GM10847 (cell line): ENCODE data around the gene SPATA31D4.
"Not testable (repeated sequence)": the region's sequence is repeated elsewhere in the genome, so short reads cannot be mapped to it uniquely, and the experiment has no call there.

Experiments used
- POLR2A ChIP-seq: IDR thresholded peaks from 2 replicates; pipeline ENCODE4 v1.6.1; 2011; ENCODE audit not compliant: insufficient read length; ENCODE audit errors: extremely low read depth

Gene SPATA31D4

DNA sequence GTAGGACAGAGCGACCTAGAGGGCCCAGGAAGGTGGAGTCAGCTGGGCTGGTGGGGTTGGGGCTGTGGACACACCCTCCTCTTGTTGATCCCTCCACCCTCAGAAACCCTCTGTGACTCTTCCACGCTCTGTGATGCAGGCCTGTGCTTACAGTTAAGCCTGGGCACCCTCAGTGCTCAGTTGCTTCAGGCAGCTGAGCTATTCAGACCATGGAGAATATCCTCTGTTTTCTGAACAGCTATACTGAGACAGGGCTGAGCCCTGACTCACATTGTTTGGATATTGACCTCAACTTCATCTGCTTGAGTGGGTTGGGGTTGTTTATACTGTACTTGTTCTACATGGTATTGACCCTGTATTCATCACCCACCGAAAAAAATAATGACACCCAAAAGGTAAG lies at the start of gene SPATA31D4:
Gene SPATA31D4, plus strand, starts transcription at position 124 of the 400 bp plus-strand sequence. Its CDS starts 86 bp downstream, at position 210.
- TF ChIP-seq POLR2A, result not testable (repeated sequence)

DNA sequence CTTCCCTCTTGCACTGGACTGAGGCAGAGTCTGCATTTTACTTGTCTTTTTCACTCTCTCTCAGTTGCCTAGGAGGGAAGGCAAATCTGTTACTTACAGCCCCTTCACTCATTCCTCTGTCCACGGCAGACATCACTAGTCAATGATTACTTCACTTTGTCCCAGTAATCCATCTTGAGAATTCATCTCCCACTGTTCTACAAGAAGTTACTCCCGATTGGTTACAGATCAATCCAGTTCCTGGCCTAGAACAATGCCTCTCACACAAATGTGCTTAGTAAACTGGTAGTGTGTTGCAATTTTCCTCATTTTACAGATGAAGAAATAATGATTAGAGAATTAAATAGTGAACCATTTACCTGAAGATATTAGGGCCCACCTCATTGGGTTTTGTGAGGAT lies 49.7 kb upstream of the SPATA31D4 start:
- TF ChIP-seq POLR2A, result no peak

GRCh38 chr9:81879501-81879916 lies 48.7 kb upstream of the SPATA31D4 start:
- no peak for TF ChIP-seq POLR2A

DNA sequence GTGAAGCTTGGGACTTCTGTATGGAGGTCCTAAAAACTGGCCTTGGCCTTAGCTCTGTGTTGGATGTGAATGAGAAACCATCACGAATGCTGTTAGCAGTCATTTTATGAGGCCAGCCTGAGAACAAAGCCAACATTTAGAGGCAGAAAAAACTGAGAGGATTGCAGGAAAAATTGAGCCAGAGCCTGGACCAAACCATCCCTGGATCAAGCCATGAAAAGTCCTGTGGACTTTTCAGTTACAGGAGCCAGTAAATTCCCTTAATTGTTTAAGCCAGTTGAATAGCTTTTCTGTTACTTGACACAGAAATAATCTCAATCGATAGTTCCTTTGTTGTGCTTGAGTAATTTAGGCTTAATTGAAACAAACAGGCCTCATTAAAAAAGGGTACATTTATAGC lies 42.6 kb upstream of the SPATA31D4 start:
- TF ChIP-seq POLR2A, result no peak

DNA sequence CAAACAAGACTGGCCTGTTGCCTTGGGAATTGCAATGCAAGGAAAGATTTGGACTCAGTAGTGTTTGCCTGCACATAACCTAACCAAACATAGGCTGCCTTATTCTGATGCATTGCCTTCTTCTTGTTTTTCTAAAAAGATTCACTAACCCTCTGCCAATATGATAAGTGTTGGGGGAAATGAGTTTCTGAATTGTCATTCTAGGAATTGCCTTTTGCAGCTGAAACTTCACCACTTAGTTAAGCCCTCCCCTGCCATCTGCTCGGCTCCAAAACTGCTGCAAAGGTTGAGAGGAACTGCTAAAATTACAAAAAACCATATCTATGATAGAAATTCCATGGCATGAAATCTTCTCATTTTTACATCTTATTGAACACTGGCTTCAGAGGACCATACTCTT lies 41.6 kb upstream of the SPATA31D4 start:
- TF ChIP-seq POLR2A, result no peak

GRCh38 chr9:81890104-81890503 lies 38.1 kb upstream of the SPATA31D4 start:
- TF ChIP-seq POLR2A, result no peak

DNA sequence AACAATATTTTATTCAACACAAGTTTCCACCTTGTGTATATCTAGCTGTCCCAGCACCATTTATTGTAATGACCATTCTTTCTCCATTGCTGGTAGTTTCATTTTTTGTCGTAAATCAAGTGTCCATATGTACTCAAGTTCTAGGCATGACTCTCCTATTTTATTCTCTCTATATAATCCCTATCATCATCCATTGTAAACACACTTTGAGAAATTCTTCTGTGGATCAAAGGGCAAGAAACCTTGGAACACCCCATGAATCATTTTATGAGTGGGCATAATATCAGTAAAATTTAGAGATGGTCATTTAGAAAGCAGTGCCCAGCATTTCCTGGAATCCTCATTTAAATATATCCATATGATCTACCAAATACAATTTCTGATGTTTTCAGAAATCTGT lies 35.8 kb upstream of the SPATA31D4 start:
- no peak for TF ChIP-seq POLR2A

GRCh38 chr9:81893929-81894328 lies 34.3 kb upstream of the SPATA31D4 start:
- no peak for TF ChIP-seq POLR2A

DNA sequence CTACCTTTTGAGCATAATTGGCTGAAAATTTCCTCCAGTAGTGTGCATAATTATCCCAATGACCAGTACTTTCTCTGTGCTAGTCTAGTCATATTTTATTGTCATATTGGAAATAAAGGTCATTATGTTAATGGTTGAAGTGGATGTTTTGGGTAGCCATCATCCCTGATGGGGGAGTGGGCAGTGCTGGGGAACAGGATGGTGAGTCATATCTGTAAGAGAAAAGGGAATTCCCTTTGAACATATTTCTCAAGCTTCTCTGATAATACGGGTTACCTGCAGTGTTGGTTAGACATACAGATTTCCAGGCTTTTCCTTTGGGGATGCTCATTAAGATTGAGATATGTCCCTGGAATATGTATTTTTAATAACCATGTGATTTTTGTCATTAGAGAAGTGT lies 33.3 kb upstream of the SPATA31D4 start:
- TF ChIP-seq POLR2A, result no peak

DNA sequence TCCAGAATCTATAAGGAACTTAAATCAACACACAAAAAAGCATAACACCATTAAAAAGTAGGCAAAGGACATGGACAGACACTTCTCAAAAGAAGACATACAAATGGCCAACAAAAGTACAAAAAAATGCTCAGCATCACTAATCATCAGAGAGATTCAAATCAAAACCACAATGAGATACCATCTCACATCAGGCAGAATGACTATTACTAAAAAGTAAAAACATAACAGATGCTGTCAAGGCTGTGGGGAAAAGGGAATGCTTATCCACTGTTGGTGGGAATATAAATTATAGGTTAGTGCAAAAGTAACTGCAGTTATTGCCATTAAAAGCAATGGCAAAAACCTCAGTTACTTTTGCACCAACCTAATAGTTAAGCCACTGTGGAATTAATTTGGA lies 32.2 kb upstream of the SPATA31D4 start:
- TF ChIP-seq POLR2A, result no peak

GRCh38 chr9:81898851-81899250 lies 29.4 kb upstream of the SPATA31D4 start:
- no peak for TF ChIP-seq POLR2A

DNA sequence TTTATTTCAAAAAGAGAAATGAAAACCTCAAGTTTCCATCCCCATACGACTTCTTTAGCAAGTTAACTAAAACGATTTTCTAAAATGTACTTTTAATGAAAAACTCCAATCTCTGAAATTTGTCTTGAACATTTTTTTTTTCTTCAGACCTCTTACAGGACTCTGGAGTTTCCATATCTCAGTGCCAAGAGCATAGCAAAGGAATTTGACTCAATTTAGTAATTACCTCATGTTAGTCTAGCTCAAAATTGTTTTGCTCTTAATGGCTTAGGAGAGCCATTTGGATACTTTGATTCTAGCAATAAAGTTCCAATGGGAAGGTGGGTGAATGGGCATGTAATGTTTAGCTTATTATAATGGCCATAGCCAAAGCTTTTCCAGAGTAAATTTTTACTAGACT lies 26.0 kb upstream of the SPATA31D4 start:
- no peak for TF ChIP-seq POLR2A

GRCh38 chr9:81902626-81903025 lies 25.6 kb upstream of the SPATA31D4 start:
- no peak for TF ChIP-seq POLR2A

GRCh38 chr9:81906671-81907070 lies 21.6 kb upstream of the SPATA31D4 start:
- no peak for TF ChIP-seq POLR2A

DNA sequence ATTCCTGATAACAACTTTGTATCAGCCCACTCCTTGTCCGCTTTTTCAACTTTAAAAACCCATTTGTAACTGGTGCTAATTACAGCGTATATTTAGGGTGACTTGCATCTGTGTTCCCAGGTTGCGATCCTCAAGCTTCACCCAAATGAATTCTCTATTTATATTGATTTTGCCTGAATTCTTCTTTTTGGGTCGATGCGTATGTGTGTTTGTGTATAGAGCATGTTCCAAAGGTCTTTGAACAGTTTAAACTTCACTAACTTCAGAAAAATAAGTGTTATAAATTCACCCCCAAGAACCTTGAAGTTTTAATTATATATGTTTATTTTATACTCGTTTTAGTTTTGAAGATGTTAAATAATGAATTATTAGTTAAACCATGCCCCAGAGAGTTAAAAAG lies 16.1 kb upstream of the SPATA31D4 start:
- TF ChIP-seq POLR2A, result no peak

DNA sequence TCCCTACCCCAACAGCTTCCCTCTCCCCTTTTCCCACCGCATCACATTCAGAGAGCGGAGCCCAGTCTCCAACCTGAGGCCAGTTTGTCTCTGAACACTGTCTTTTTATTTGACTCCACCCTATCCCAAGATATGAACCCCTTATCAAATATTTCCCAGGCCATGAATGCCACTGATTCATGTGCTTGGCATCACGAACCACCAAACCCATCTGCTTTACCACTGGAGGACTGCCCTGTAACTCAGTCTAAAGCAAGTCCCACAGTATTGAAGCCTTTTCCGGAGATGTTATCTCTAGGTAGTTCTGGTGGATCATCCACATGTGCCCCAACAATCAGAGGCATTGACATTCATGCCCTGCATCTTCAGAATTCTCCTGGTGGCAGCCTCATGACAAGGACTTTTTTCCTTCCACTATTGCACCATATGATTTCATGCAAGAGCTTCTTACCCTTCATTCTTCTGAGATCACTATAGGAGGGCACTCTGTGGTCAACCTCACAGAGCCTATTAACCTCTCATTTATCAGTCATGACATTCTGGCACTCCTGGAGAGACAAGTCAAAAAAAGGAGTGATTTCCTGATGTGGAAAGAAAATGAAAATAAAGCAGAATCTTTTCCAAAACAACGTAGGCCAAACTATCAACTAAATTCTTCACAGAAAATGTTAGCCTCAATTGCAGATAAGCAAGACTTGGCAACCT lies 12.3 kb upstream of the SPATA31D4 start:
- no peak for TF ChIP-seq POLR2A

DNA sequence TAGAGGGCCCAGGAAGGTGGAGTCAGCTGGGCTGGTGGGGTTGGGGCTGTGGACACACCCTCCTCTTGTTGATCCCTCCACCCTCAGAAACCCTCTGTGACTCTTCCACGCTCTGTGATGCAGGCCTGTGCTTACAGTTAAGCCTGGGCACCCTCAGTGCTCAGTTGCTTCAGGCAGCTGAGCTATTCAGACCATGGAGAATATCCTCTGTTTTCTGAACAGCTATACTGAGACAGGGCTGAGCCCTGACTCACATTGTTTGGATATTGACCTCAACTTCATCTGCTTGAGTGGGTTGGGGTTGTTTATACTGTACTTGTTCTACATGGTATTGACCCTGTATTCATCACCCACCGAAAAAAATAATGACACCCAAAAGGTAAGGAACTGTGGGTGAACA lies 15.2 kb downstream of the SPATA31D4 start, which contains the start of gene SPATA31D3:
Gene SPATA31D3, plus strand, starts transcription at position 108 of the 400 bp plus-strand sequence. Its CDS starts 86 bp downstream, at position 194.
- TF ChIP-seq POLR2A, result not testable (repeated sequence)
